Spleen (tissue), 11 donors: ENCODE measurements around the gene ARPP19. TPM values are rescaled to one million over a fixed set of nuclear protein-coding genes. Genes with fewer than 3 reads are reported as not detected.
"Not testable (repeated sequence)": the region's sequence is repeated elsewhere in the genome, so short reads cannot be mapped to it uniquely, and the experiment has no call there.

Experiments
- DNase-seq: peaks from one replicate; pipeline ENCODE4 v3.0.0-alpha.2; 2020
- H3K27ac ChIP-seq, 8 donors: fragments of 200-600 bp; sonication (generic) in 7 of 8; 1 replicate in 4 of 8; 2 replicates in 4 of 8; pipeline versions ENCODE4 v1.5.0 to v1.8.0; 2016 to 2021; ENCODE audit warnings: inconsistent platforms in 4 of 8, mild to moderate bottlenecking in 4 of 8, moderate library complexity in 1 of 8
- H3K27me3 ChIP-seq, 7 donors: fragments of 200-600 bp; sonication (generic) in 6 of 7; replicated peaks in 1 of 7; 1 replicate in 4 of 7; 2 replicates in 3 of 7; pipeline versions ENCODE4 v1.5.0 to v1.8.0; 2016 to 2021; ENCODE audit warnings: inconsistent platforms in 3 of 7, mild to moderate bottlenecking in 1 of 7
- H3K36me3 ChIP-seq, 6 donors: fragments of 200-600 bp; sonication (generic) in 5 of 6; 1 replicate in 4 of 6; 2 replicates in 2 of 6; pipeline versions ENCODE4 v1.5.0 to v1.8.0; 2016 to 2021; ENCODE audit warnings: inconsistent platforms in 2 of 6
- H3K4me1 ChIP-seq, 6 donors: fragments of 200-600 bp; sonication (generic) in 5 of 6; 1 replicate in 3 of 6; 2 replicates in 3 of 6; pipeline versions ENCODE4 v1.5.0 to v1.8.0; 2016 to 2021; ENCODE audit warnings: inconsistent platforms in 3 of 6
- H3K4me3 ChIP-seq, 8 donors: fragments of 200-600 bp; sonication (generic) in 7 of 8; 1 replicate in 4 of 8; 2 replicates in 4 of 8; pipeline versions ENCODE4 v1.5.0 to v1.8.0; 2016 to 2021; ENCODE audit warnings: inconsistent platforms in 4 of 8, mild to moderate bottlenecking in 4 of 8, moderate library complexity in 2 of 8
- H3K9me3 ChIP-seq, 8 donors: fragments of 200-600 bp; sonication (generic) in 7 of 8; 1 replicate in 4 of 8; 2 replicates in 4 of 8; pipeline versions ENCODE4 v1.5.0 to v1.8.0; 2016 to 2021; ENCODE audit warnings: inconsistent platforms in 4 of 8
- CTCF ChIP-seq, 11 experiments: fragments of 200-600 bp in 7 of 11; fragments of 450-650 bp in 4 of 11; sonication (generic) in 4 of 11; IDR thresholded peaks in 8 of 11; conservative IDR thresholded peaks in 3 of 11; 1 replicate in 7 of 11; 2 replicates in 4 of 11; pipeline versions ENCODE4 v1.4.0 to v1.8.0; 2016 to 2021; ENCODE audit warnings: antibody characterized with exemption in 11 of 11, inconsistent platforms in 4 of 11, mild to moderate bottlenecking in 1 of 11
- POLR2A ChIP-seq, 3 donors: fragments of 450-650 bp; IDR thresholded peaks; one replicate each; pipeline ENCODE4 v1.5.1; 2017; ENCODE audit warnings: antibody characterized with exemption in 3 of 3, mild to moderate bottlenecking in 1 of 3
- POLR2AphosphoS5 ChIP-seq, 3 donors: sonication (generic); formaldehyde crosslinking; IDR thresholded peaks; one replicate each; pipeline ENCODE4 v1.5.1; 2017; ENCODE audit warnings: antibody characterized with exemption in 3 of 3
- WGBS, 5 donors: extraction: QIAGEN DNeasy Blood & Tissue Kit in 3 of 5; methylation state at CpG; one replicate each; pipeline versions ENCODE4 v1.1.5 to v1.1.7; 2013 to 2018; 5-methylcytosine and 5-hydroxymethylcytosine counted together
- intact Hi-C: fragments of 100-400 bp; cut with DNase I; formaldehyde crosslinking; loops from one replicate; pipeline ENCODE4 v1.15.0; 2023; ENCODE audit warnings: low total_unique reads
- polyA plus RNA-seq, 3 donors: library from polyadenylated mRNA; stranded (reverse); fragments of 200-250 nt; gene quantifications; one replicate each; pipeline ENCODE4 v1.2.1, GENCODE V29; 2013
- total RNA-seq, 7 donors: library from RNA; depleted of rRNA in 3 of 7; stranded (reverse); fragments of >200 nt in 3 of 7; fragmentation: NEBNext Ultra II Directional in 4 of 7; extraction: Animal tissue kit (Norgen Biotek cat#: 25700) in 4 of 7; gene quantifications; one replicate each; pipeline versions ENCODE4 v1.1.0 to v1.2.1, GENCODE V29; 2016 to 2021
- donor health status: healthy with polysubstance abuse.
- donor health status: DM: no; HTN: no; CAD: no; lungs with moderate emphysema.
- donor health status: DM: no; HTN: no; CAD: no.
- donor health status: Bipolar disorder and iron deficiency.
- donor health status: healthy.
- donor health status: DM: no; HTN: no; CAD: no.
- donor health status: DM: yes; HTN: yes; CAD: no.

The ARPP19 gene
- total and polyA plus RNA-seq, 10 donors = 18.3 to 132 (median 101) TPM

DNA sequence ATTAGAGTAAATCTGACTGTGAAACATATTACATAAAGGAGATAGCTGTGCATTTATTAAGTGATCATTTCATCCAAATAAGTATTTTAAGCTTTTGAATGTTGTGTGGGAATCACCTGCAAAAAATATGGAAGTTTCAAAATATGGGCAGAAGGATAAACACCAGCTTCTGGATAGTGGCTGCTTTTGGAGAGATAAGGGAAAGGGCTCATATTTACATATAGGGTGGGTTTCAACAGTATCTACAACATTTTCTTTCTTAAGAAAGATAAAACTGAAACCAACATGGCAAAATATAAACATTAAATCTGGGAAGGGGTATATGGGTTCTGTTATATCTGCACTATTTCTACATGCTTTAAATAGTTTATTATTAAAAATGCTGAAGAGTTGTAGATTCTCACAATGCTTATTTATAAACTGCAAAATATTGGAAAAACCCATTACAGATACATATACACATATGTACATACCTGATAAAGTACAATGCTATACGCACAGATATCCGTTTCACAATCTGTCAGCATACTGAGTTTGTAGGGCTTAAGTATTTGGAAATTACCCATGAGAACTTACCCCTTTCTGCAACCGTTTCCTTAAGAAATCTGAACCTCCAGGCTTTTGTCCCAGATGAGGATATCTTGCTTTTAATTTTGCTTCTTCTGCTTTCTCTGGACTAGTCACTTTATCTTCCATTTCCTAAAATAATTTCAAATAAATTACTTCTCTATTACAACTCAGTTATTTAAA lies 12.1 kb downstream of the ARPP19 start:
- WGBS, 5 donors = 44 to 80% (median 63%) methylated on average over 3 of the region's 3 CpGs
- no peak overlapping the region for H3K4me3 ChIP-seq
- no peak for DNase-seq
- TF ChIP-seq CTCF (IDR thresholded peaks at IDR 0.05 in 8 of 11, conservative IDR thresholded peaks at IDR 0.05 in 3 of 11) (no peak), POLR2AphosphoS5 (IDR thresholded peaks at IDR 0.05) (no peak), POLR2A (IDR thresholded peaks at IDR 0.05) (no peak)
- no peak overlapping the region for H3K27ac ChIP-seq
- no peaks in the 10 kb centered on the region for H3K27me3 ChIP-seq
- peaks cover 0 to 55% (median 11%) of the 10 kb centered on the region in 6 donors for H3K36me3 ChIP-seq
- H3K9me3 ChIP-seq = no peaks in the 10 kb centered on the region
- intact Hi-C loops = no loop called here
- H3K4me1 ChIP-seq = peaks cover 3 to 88% (median 64%) of the 10 kb centered on the region in 6 donors

- intact Hi-C loops = no loop called here
- Histone ChIP-seq H3K27ac (peak overlapping the region; percentile 5 to 83 (median 74)), H3K4me1 (peaks cover 2 to 60% (median 28%) of the 10 kb centered on the region in 6 donors), H3K9me3 (no peaks in the 10 kb centered on the region), H3K4me3 (peak overlapping the region in 1 of 8 donors; percentile 22), H3K36me3 (peaks cover 0 to 93% (median 41%) of the 10 kb centered on the region in 6 donors), H3K27me3 (no peaks in the 10 kb centered on the region)
- TF ChIP-seq POLR2A (IDR thresholded peaks at IDR 0.05) (no peak), CTCF (IDR thresholded peaks at IDR 0.05 in 8 of 11, conservative IDR thresholded peaks at IDR 0.05 in 3 of 11) (no peak), POLR2AphosphoS5 (IDR thresholded peaks at IDR 0.05) (no peak)
- no peak for DNase-seq
- WGBS, 5 donors = 48 to 78% (median 58%) methylated on average over 2 of the region's 2 CpGs
Observed at GRCh38 chr15:52552303-52552702, 16.5 kb downstream of the ARPP19 start.

- Histone ChIP-seq H3K4me3 (peak overlapping the region in 1 of 8 donors; percentile 22), H3K9me3 (no peaks in the 10 kb centered on the region), H3K36me3 (peaks cover 0 to 96% (median 41%) of the 10 kb centered on the region in 6 donors), H3K4me1 (peaks cover 0 to 55% (median 23%) of the 10 kb centered on the region in 6 donors), H3K27me3 (no peaks in the 10 kb centered on the region), H3K27ac (peak overlapping the region in 7 of 8 donors; percentile 16 to 83 (median 76))
- peak in 1 of 3 donors; percentile 73 for TF ChIP-seq POLR2AphosphoS5 (IDR thresholded peaks at IDR 0.05)
- TF ChIP-seq POLR2A (IDR thresholded peaks at IDR 0.05) = no peak
- intact Hi-C loops = no loop called here
- 44 to 71% (median 52%) methylated on average over 6 of the region's 6 CpGs for WGBS, 5 donors
- DNase-seq = peak; percentile 83
Observed at GRCh38 chr15:52551762-52552161, 17.1 kb downstream of the ARPP19 start.

DNA sequence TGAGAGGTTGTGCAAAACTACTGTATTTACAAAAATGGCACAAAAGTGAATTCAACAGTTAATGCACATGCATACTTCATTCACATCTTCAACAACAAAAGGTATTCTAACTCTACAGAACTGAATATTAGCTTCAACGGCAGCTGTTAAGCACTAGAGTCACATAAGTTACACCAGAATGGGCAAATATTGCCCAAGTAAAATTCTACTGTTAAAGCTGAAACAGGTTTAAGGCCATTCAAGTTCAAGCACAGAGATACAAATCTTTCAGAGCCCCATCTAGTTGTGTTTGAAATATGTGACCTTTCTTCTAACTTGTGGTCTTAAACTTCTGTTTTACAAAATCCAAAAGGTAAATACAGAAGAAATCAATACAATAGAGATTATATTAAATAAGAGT lies 17.6 kb downstream of the ARPP19 start:
- H3K27me3 ChIP-seq, intact Hi-C loops, DNase-seq, H3K9me3 ChIP-seq: not testable (repeated sequence)
- peaks cover 0 to 49% (median 18%) of the 10 kb centered on the region in 6 donors for H3K4me1 ChIP-seq
- H3K4me3 ChIP-seq = peak overlapping the region in 1 of 8 donors; percentile 22
- peaks cover 0 to 96% (median 44%) of the 10 kb centered on the region in 6 donors for H3K36me3 ChIP-seq
- 49 to 88% (median 70%) methylated on average over 1 of the region's 1 CpG for WGBS, 5 donors
- peak overlapping the region in 6 of 8 donors; percentile 16 to 83 (median 76) for H3K27ac ChIP-seq

GRCh38 chr15:52546031-52546751 lies 22.6 kb downstream of the ARPP19 start:
- 91 to 96% (median 95%) methylated on average over 3 to 5 of the region's 5 CpGs for WGBS, 5 donors

More at GRCh38 chr15:52546031-52546751, 22.6 kb downstream of the ARPP19 start:
- TF ChIP-seq POLR2A (IDR thresholded peaks at IDR 0.05) = no peak
- peak; percentile 44 to 54 (median 49) for TF ChIP-seq POLR2AphosphoS5 (IDR thresholded peaks at IDR 0.05)
- H3K36me3 ChIP-seq = peaks cover 0 to 59% (median 38%) of the 10 kb centered on the region in 6 donors
- peaks cover 0 to 17% (median 11%) of the 10 kb centered on the region in 8 donors for H3K9me3 ChIP-seq
- H3K4me1 ChIP-seq = peaks cover 0 to 11% (median 0%) of the 10 kb centered on the region in 6 donors
- no peak overlapping the region for H3K27ac ChIP-seq
- no peaks in the 10 kb centered on the region for H3K27me3 ChIP-seq
- intact Hi-C loops = no loop called here
- H3K4me3 ChIP-seq = no peak overlapping the region
- DNase-seq = peak; percentile 62
